ENCODE results near the gene SCRN1. TPM values are rescaled to one million over a fixed set of nuclear protein-coding genes. Genes with fewer than 3 reads are reported as not detected.

The SCRN1 gene
- total and polyA plus RNA-seq, 7 donors, result 0.80 to 6.7 (median 2.6) TPM

DNA sequence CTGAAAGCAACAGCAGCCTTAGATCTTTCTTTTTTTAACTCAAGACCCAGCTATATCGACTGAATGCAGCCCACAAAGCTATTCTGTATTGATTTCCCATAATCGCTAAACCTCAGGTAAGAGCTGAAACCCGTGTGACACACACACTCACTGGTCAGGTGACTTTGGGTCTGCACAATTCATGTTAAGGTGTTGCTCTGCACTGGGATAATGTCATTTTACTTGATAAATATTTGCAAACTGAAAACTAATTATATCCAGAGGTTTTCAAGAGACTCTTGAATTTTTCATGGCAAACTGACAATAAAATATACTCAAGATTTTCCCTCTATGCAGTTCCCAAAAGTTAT is 33.1 kb downstream of the SCRN1 start:
- intact Hi-C loops (cut with DNase I), result no loop called here
- TF ChIP-seq, protein P1, sequence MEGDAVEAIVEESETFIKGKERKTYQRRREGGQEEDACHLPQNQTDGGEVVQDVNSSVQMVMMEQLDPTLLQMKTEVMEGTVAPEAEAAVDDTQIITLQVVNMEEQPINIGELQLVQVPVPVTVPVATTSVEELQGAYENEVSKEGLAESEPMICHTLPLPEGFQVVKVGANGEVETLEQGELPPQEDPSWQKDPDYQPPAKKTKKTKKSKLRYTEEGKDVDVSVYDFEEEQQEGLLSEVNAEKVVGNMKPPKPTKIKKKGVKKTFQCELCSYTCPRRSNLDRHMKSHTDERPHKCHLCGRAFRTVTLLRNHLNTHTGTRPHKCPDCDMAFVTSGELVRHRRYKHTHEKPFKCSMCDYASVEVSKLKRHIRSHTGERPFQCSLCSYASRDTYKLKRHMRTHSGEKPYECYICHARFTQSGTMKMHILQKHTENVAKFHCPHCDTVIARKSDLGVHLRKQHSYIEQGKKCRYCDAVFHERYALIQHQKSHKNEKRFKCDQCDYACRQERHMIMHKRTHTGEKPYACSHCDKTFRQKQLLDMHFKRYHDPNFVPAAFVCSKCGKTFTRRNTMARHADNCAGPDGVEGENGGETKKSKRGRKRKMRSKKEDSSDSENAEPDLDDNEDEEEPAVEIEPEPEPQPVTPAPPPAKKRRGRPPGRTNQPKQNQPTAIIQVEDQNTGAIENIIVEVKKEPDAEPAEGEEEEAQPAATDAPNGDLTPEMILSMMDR (IDR thresholded peaks at IDR 0.05), result no peak
- DNase-seq, result no peak
- no peak overlapping the region for H3K27ac ChIP-seq
- no peaks in the 10 kb centered on the region for H3K9me3 ChIP-seq
- no peak overlapping the region for H3K4me3 ChIP-seq
- 68 to 76% (median 75%) methylated on average over 3 of the region's 3 CpGs for WGBS, 3 donors
- ATAC-seq, result no peak
- no peaks in the 10 kb centered on the region for H3K4me1 ChIP-seq
- no peaks in the 10 kb centered on the region for H3K36me3 ChIP-seq (ENCODE audit: insufficient read depth in 1 of 2, low read depth in 1 of 2)
- H3K27me3 ChIP-seq (ENCODE audit: insufficient read depth in 3 of 3, low read length in 2 of 3), result no peaks in the 10 kb centered on the region

DNA sequence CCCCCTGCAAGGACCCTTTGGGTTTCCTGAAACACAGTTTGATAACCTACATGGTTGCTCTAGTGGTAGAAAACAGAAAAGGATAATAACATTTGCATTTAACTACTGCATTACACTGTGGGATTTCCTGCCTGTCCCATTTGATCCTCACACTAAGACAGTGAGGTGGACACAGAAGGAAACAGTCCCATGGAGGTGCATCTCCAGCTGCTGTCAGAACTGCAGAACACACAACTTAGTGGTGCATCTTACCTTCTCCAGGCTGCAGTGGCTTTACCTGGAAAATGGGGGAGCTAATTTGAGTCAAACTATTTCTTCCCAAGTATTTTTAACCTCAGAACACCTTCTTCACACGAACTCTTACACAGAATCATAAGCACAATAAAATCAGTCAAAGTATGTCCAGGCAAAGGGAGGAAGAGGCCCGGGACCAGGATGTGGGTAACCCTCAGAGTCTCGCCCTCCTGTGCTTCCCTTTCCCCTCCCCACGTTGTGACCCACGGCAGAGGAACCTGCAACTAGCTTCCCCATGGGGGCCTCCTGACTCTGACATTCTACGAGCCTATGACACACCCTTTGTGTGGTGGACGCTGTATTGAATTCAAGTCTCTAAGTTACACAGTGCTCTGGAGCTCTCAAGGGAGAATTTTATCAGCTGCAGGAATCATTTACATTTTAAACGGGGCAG is 33.7 kb downstream of the SCRN1 start:
- WGBS, 3 donors, result 56 to 66% (median 59%) methylated on average over 8 of the region's 8 CpGs
- Histone ChIP-seq H3K27me3 (ENCODE audit: insufficient read depth in 3 of 3, low read length in 2 of 3) (no peaks in the 10 kb centered on the region), H3K4me1 (no peaks in the 10 kb centered on the region), H3K4me3 (no peak overlapping the region), H3K36me3 (ENCODE audit: insufficient read depth in 1 of 2, low read depth in 1 of 2) (no peaks in the 10 kb centered on the region), H3K27ac (no peak overlapping the region), H3K9me3 (no peaks in the 10 kb centered on the region)
- no peak for DNase-seq
- intact Hi-C loops (cut with DNase I), result no loop called here
- TF ChIP-seq, protein P1 (IDR thresholded peaks at IDR 0.05), result no peak
- no peak for ATAC-seq

DNA sequence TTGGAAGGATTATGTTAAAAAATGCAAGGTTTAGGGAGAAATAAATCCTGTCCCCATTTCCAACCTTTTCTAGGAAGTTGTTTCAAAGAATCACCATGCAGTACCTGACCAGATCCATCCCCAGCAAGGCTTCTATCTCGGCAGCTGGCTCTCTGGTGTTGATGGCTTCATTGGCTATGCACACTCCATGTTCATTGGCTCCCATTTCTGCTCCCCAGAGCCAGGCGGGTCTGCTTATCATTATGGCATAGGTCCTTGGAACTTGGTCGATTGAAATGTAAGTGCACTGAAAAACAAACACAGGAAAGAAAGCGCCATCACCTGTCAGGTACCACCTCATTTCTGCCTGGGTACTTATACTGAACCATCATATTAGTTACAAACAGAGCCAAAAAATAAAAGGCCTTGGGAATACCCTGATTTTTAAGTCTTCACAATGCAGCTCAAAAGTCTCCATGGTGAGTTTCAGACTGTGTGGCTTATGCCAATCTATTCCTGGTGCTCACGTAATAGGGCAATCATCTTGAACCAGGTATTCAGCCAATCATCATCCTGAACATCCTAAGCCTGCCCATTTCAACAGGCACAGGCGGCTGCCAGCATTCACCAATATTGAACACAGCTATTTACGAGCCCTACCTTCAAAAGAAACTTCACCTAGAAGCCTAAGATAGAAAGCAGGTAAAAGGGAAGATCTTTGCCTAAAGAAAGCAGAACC is 34.4 kb downstream of the SCRN1 start:
- intact Hi-C loops (cut with DNase I), result no loop called here
- Histone ChIP-seq H3K27me3 (ENCODE audit: insufficient read depth in 3 of 3, low read length in 2 of 3) (no peaks in the 10 kb centered on the region), H3K36me3 (ENCODE audit: insufficient read depth in 1 of 2, low read depth in 1 of 2) (no peaks in the 10 kb centered on the region), H3K4me1 (no peaks in the 10 kb centered on the region), H3K27ac (no peak overlapping the region), H3K9me3 (no peaks in the 10 kb centered on the region), H3K4me3 (no peak overlapping the region)
- DNase-seq (no peak), ATAC-seq (no peak)
- TF ChIP-seq, protein P1 (IDR thresholded peaks at IDR 0.05), result no peak
- 78 to 85% (median 83%) methylated on average over 7 of the region's 7 CpGs for WGBS, 3 donors

DNA sequence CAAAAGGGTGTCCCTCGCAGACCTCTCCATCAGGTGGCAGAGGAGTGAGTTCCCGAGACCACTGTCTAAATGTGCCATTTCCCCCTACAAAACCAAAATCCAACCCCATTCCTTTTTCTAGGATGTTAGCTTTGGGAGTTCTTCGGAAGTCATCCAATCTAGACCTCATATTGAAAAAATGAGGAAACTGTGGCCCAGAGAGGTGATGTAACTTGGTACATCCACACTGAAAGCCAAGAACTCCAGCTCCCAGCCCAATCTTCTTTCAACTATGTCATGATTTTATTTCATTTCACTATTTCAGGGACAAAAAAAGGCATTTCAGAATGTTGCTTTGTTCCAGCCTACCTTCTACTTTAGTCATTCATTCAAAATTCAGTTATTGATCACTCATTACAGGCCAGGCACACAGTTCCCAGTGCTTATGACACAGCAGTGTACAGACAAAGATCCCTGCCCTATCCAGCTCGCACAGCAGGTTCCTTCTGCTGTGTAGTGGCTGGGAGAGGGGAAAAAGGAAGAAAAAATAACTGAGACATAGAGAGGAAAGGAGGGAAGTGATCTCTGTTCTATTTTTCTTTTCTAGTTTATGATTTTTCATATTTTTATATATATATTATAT is 35.8 kb downstream of the SCRN1 start:
- Histone ChIP-seq H3K27ac (no peak overlapping the region), H3K4me3 (no peak overlapping the region), H3K4me1 (no peaks in the 10 kb centered on the region), H3K9me3 (no peaks in the 10 kb centered on the region), H3K36me3 (ENCODE audit: insufficient read depth in 1 of 2, low read depth in 1 of 2) (no peaks in the 10 kb centered on the region), H3K27me3 (ENCODE audit: insufficient read depth in 3 of 3, low read length in 2 of 3) (no peaks in the 10 kb centered on the region)
- no peak for ATAC-seq
- intact Hi-C loops (cut with DNase I), result no loop called here
- TF ChIP-seq, protein P1 (IDR thresholded peaks at IDR 0.05), result no peak
- no peak for DNase-seq
- WGBS, 3 donors, result 72 to 84% (median 84%) methylated on average over 4 of the region's 4 CpGs

Data from psoas muscle (tissue), 8 donors.